Chondrocyte (in vitro differentiated cells): Measurements from ENCODE around the gene PIK3CD. TPM values are rescaled to one million over a fixed set of nuclear protein-coding genes. Genes with fewer than 3 reads are reported as not detected.

Experiments
- DNase-seq: peaks from one replicate; pipeline ENCODE4 v3.0.0; 2021; ENCODE audit warnings: mixed read lengths, low spot score
- H3K27ac Mint-ChIP-seq: one replicate; pipeline ENCODE4 v1.8.0; 2021; ENCODE audit warnings: mild to moderate bottlenecking, moderate library complexity, mixed read lengths; ENCODE audit not compliant: unreplicated experiment
- H3K27me3 Mint-ChIP-seq: 2 replicates; pipeline ENCODE4 v1.8.0; 2021; ENCODE audit warnings: low read depth, mixed read lengths
- H3K36me3 Mint-ChIP-seq: 2 replicates; pipeline ENCODE4 v1.8.0; 2021; ENCODE audit warnings: low read depth, mixed read lengths
- H3K4me1 Mint-ChIP-seq: 2 replicates; pipeline ENCODE4 v1.8.0; 2021; ENCODE audit warnings: low read depth, mild to moderate bottlenecking, mixed read lengths
- H3K4me3 Mint-ChIP-seq: one replicate; pipeline ENCODE4 v1.8.0; 2021; ENCODE audit warnings: mild to moderate bottlenecking, moderate library complexity, mixed read lengths; ENCODE audit not compliant: unreplicated experiment
- H3K9me3 Mint-ChIP-seq: 2 replicates; pipeline ENCODE4 v1.8.0; 2021; ENCODE audit warnings: low read depth, mixed read lengths
- CTCF ChIP-seq: fragments of 200-600 bp; sonication (generic); IDR thresholded peaks from 2 replicates; pipeline ENCODE4 v1.5.0; 2021; ENCODE audit warnings: antibody characterized with exemption, mild to moderate bottlenecking, moderate library complexity
- total RNA-seq: library from RNA; stranded (reverse); gene quantifications from 3 replicates; pipeline ENCODE4 v1.2.1, GENCODE V29; 2021

The PIK3CD gene
- total RNA-seq, 1 donor from 2014 or later, result 4.3 TPM

- Mint-ChIP-seq H3K4me1 (peaks cover 5% of the 10 kb centered on the region), H3K36me3 (no peaks in the 10 kb centered on the region), H3K27ac (no peak overlapping the region), H3K27me3 (peaks cover 5% of the 10 kb centered on the region), H3K9me3 (no peaks in the 10 kb centered on the region), H3K4me3 (no peak overlapping the region)
- no peak for TF ChIP-seq CTCF
- no peak for DNase-seq
Measured at GRCh38 chr1:9663257-9663656, 11.7 kb downstream of the PIK3CD start.

- TF ChIP-seq CTCF, result no peak
Measured at GRCh38 chr1:9665193-9665592, 13.7 kb downstream of the PIK3CD start.

DNA sequence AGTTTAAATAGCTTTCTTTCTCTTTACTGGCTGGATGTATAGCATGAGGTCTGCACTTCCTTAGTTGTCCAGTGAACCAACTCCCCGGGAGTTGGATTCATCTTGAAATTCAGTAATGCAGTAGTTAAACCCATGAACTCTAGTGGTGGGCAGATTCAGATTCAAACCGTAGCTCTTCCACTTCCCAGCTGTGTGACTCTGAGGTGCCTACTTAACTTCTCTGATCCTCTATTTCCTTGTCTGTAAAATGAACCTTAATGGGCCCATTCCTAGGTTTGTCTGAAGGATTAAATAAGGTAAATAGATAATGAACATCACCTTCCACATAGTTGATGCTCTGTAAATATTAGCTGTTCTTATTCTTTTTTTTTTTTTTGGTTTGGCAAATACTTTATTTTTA lies 16.5 kb downstream of the PIK3CD start:
- no peak for TF ChIP-seq CTCF
- peaks cover 5% of the 10 kb centered on the region for H3K27me3 Mint-ChIP-seq
- H3K9me3 Mint-ChIP-seq, result no peaks in the 10 kb centered on the region
- DNase-seq, result no peak
- H3K4me3 Mint-ChIP-seq, result no peak overlapping the region
- H3K36me3 Mint-ChIP-seq, result no peaks in the 10 kb centered on the region
- H3K27ac Mint-ChIP-seq, result no peak overlapping the region
- no peaks in the 10 kb centered on the region for H3K4me1 Mint-ChIP-seq

More at GRCh38 chr1:9665193-9665592, 13.7 kb downstream of the PIK3CD start:
- H3K4me3 Mint-ChIP-seq, result no peak overlapping the region
- H3K36me3 Mint-ChIP-seq, result no peaks in the 10 kb centered on the region
- H3K27me3 Mint-ChIP-seq, result peaks cover 5% of the 10 kb centered on the region
- no peaks in the 10 kb centered on the region for H3K9me3 Mint-ChIP-seq
- no peaks in the 10 kb centered on the region for H3K4me1 Mint-ChIP-seq
- no peak overlapping the region for H3K27ac Mint-ChIP-seq
- no peak for DNase-seq

GRCh38 chr1:9670085-9670484 lies 18.6 kb downstream of the PIK3CD start:
- no peak for TF ChIP-seq CTCF
- H3K4me1 Mint-ChIP-seq, result no peaks in the 10 kb centered on the region

DNA sequence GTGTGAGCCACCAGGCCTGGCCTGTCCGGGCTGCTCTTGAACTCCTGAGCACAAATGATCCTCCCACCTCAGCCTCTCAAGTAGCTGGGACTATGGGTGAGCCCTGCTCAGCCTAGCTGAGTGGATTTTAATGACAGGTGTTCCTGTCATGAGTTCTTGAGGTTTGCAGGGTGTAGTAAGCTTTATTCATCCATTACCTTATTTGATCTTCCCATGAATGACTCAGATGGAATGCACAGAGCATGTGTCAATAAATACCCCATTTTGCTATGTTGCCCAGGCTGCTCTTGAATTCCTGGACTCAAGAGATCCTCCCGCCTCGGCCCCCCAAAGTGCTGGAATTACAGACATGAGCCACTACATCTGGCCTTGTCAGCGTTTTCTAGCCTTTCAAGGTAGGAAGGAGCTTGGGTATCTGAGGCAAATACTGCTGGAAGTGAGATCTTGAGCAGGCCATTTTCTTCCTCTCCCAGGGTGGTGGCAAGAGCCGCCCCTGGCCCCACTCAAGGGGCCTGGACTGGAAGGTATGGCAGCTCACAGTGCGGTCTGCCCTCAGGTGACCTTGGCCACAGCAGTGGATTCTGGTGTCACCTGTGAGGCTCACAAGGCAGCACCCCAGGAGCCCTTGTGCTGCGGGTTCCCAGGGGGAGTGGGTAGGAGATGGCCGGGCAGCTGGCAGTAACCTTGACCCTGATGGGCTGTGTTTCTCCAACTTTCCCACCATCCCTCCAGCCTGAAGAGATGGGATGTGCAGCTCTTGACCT lies 20.0 kb downstream of the PIK3CD start:
- DNase-seq, result no peak
- no peak overlapping the region for H3K27ac Mint-ChIP-seq
- H3K4me3 Mint-ChIP-seq, result no peak overlapping the region
- H3K9me3 Mint-ChIP-seq, result no peaks in the 10 kb centered on the region
- H3K36me3 Mint-ChIP-seq, result no peaks in the 10 kb centered on the region
- H3K27me3 Mint-ChIP-seq, result no peaks in the 10 kb centered on the region
- H3K4me1 Mint-ChIP-seq, result no peaks in the 10 kb centered on the region
- no peak for TF ChIP-seq CTCF

More at GRCh38 chr1:9670085-9670484, 18.6 kb downstream of the PIK3CD start:
- H3K27ac Mint-ChIP-seq, result no peak overlapping the region
- no peak for DNase-seq
- H3K27me3 Mint-ChIP-seq, result peaks cover 5% of the 10 kb centered on the region
- no peak overlapping the region for H3K4me3 Mint-ChIP-seq
- H3K9me3 Mint-ChIP-seq, result no peaks in the 10 kb centered on the region
- no peaks in the 10 kb centered on the region for H3K36me3 Mint-ChIP-seq
